Measurements from ENCODE around the gene UGT3A2.

The UGT3A2 gene

DNA sequence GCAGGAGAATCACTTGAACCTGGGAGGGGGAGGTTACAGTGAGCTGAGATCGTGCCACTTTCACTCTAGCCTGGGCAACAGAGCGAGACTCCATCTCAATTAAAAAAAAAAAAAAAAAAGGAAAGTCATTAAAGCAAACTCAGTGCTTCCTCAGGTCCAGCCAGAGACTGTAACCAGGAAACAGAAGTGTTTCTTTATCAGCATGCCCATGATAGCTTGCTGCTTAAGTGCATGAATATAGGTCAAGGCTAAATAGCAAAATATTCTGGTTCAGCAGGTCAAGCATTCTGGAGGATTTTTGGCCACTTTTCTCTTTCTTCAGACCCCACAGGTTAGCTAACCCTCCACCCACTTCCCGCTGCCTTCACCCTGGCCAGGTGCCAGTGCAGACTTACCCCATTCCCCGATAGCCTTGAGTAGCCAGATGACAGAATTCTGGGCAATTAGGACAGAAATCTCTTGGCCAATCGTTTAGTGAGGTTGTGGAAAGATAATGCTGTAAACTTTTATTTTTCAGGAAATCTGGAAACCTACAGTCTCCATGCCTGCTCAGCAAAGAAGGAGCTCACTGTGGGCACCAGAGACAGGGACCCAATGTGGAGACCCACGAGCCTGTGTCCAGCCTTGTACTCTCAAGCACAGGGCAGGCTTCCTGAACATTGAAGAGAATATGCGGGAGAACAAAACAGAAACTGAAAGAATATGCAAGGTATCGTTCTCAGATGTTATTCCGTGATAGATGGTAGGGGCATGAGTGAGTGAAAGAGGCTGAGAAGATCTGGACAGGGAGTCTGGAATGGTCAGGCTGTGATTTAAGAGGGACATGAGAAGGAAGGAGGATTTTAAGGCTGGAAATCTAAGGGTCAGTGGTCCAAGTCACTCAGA is 4.2 kb upstream of the UGT3A2 start:
- Histone ChIP-seq H3K9me3 (ENCODE audit: control insufficient read depth in 1 of 2, low read length in 2 of 2) (no peaks in the 10 kb centered on the region), H3K27ac (ENCODE audit: low read depth, low read length) (no peak overlapping the region), H3K4me3 (ENCODE audit: low read depth in 1 of 2, low read length in 2 of 2) (peak overlapping the region; percentile 47 to 68), H3K27me3 (ENCODE audit: control insufficient read depth in 1 of 2, insufficient read depth in 2 of 2, low read length in 2 of 2) (peaks cover 0 to 7% of the 10 kb centered on the region in 2 donors), H3K36me3 (ENCODE audit: control insufficient read depth in 1 of 2, insufficient read depth in 2 of 2, low read length in 2 of 2) (no peaks in the 10 kb centered on the region), H3K9ac (ENCODE audit: low read depth in 1 of 2, low read length in 2 of 2) (peak overlapping the region in 1 of 2 donors; percentile 38), H3K4me1 (ENCODE audit: control insufficient read depth in 1 of 2, insufficient read depth in 2 of 2, low read length in 2 of 2) (no peaks in the 10 kb centered on the region)

DNA sequence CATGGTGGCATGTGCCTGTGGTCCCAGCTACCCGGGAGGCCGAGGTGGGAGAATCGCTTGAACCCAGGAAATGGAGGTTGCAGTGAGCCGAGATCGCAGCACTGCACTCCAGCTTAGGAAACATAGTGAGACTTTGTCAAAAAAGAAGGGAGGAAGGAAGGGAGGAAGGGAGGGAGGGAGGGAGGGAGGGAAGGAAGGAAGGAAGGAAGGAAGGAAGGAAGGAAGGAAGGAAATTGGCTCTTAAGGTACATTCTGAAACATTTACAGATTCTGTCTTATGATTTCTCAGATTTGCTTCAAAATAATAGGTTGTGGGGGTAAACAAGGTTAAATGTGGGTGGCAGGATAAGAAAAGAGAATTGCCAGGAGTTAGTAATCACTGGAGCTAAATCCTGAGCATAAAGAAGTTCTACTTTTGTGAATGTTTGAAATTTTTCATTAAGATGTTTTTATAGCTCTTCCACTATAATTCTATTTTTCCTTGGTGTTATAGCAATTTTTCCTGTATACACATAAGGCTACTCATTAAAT is 2.1 kb upstream of the UGT3A2 start:
- Histone ChIP-seq H3K9ac (ENCODE audit: low read depth in 1 of 2, low read length in 2 of 2) (no peak overlapping the region), H3K27me3 (ENCODE audit: control insufficient read depth in 1 of 2, insufficient read depth in 2 of 2, low read length in 2 of 2) (peaks cover 9 to 11% of the 10 kb centered on the region in 2 donors), H3K4me3 (ENCODE audit: low read depth in 1 of 2, low read length in 2 of 2) (no peak overlapping the region), H3K9me3 (ENCODE audit: control insufficient read depth in 1 of 2, low read length in 2 of 2) (no peaks in the 10 kb centered on the region), H3K36me3 (ENCODE audit: control insufficient read depth in 1 of 2, insufficient read depth in 2 of 2, low read length in 2 of 2) (no peaks in the 10 kb centered on the region), H3K4me1 (ENCODE audit: control insufficient read depth in 1 of 2, insufficient read depth in 2 of 2, low read length in 2 of 2) (no peaks in the 10 kb centered on the region), H3K27ac (ENCODE audit: low read depth, low read length) (no peak overlapping the region)

DNA sequence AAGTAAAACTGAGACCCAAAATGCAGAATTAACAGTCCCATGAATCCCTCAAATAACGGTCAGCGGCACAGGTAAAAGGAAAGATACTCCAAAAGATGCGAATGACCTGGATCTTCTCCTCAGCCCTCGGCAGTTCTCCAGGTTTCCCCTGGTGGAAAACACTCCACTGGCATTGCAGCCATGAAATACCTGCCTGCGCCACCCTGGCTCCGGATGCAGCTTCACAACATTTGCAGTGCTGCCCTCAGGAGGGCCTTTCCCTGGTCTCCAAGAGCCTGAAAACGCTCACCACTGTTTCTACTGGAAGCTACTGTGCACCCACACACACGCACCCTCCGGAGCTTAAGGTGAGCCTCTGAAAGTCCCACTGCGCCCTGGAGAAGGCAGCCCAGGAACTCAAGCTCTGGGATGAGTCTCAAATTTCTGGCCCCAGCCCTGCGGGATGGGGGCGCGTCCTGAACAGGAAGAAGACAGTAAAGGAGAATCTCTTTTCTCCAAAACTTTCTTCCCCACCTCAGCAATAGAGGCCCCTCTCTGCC is 612 bp downstream of the UGT3A2 start:
- Histone ChIP-seq H3K9me3 (ENCODE audit: control insufficient read depth in 1 of 2, low read length in 2 of 2) (no peaks in the 10 kb centered on the region), H3K27me3 (ENCODE audit: control insufficient read depth in 1 of 2, insufficient read depth in 2 of 2, low read length in 2 of 2) (peaks cover 9 to 11% of the 10 kb centered on the region in 2 donors), H3K9ac (ENCODE audit: low read depth in 1 of 2, low read length in 2 of 2) (no peak overlapping the region), H3K4me3 (ENCODE audit: low read depth in 1 of 2, low read length in 2 of 2) (no peak overlapping the region), H3K36me3 (ENCODE audit: control insufficient read depth in 1 of 2, insufficient read depth in 2 of 2, low read length in 2 of 2) (no peaks in the 10 kb centered on the region), H3K4me1 (ENCODE audit: control insufficient read depth in 1 of 2, insufficient read depth in 2 of 2, low read length in 2 of 2) (no peaks in the 10 kb centered on the region), H3K27ac (ENCODE audit: low read depth, low read length) (no peak overlapping the region)

DNA sequence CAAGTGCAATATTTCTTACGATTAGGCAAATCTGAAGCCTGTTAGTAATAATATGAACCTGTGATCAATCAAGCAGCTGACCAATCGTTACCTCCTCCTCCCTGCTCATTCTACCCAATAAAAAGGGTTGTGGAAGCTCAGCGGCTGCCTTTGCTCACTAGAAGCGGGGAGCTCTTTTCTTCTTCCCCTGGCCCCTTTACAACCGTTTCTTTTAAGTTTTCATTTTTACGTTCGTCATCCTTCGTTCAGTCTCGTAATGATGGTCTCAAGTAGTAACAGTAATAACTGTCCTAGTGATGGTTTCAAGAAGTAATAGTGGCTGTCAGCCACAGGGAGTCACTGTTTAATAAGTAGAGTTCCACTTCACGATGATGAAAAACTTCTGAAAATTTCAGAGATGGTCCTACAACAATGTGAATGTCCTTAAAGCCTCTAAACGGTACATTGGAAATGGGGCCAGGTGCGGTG is 6.2 kb downstream of the UGT3A2 start:
- Histone ChIP-seq H3K27ac (ENCODE audit: low read depth, low read length) (no peak overlapping the region), H3K9ac (ENCODE audit: low read depth in 1 of 2, low read length in 2 of 2) (no peak overlapping the region), H3K4me3 (ENCODE audit: low read depth in 1 of 2, low read length in 2 of 2) (no peak overlapping the region), H3K36me3 (ENCODE audit: control insufficient read depth in 1 of 2, insufficient read depth in 2 of 2, low read length in 2 of 2) (no peaks in the 10 kb centered on the region), H3K4me1 (ENCODE audit: control insufficient read depth in 1 of 2, insufficient read depth in 2 of 2, low read length in 2 of 2) (no peaks in the 10 kb centered on the region), H3K9me3 (ENCODE audit: control insufficient read depth in 1 of 2, low read length in 2 of 2) (no peaks in the 10 kb centered on the region), H3K27me3 (ENCODE audit: control insufficient read depth in 1 of 2, insufficient read depth in 2 of 2, low read length in 2 of 2) (peaks cover 4 to 8% of the 10 kb centered on the region in 2 donors)

DNA sequence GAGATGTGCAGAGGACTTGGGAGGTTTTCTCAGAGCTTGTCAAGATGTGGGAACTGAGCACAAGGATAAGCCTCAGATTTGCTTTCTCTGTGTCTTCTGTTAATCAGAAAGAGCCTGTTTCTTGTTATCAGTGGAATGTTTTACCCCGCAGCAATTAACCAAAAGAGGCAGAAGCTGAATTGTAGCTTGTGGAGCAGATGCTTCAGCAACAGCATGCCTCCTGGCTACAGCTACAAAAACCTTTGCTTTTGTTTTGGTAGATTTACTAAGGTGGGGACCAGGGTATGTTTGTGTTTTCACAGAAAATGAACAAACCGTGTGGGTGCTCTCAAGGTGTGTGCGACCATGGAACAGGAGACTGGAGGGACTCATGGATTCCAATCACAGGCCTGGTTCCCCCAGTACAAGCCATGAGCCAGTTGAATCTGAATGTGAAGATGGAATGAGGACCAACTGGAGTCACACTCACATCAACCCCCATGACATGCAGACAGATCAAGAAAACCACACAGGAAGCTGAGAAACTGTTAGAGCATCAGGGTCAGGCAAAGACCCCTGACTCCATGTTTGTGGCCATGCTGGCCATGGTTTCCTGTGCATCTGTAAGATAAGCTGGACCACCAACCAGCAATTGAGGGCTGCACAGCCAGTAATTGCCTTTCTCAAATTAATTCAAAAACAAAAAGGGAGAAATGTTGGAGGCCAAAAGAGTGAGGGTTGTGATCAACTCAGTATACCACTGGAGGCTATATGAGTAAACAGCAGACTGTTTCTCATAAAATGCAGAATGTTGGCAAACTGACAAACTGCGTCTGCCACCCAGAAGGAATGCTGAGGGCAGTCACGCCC is 6.9 kb downstream of the UGT3A2 start:
- no peak overlapping the region for H3K9ac ChIP-seq (ENCODE audit: low read depth in 1 of 2, low read length in 2 of 2)
- H3K27me3 ChIP-seq (ENCODE audit: control insufficient read depth in 1 of 2, insufficient read depth in 2 of 2, low read length in 2 of 2): peaks cover 1 to 4% of the 10 kb centered on the region in 2 donors
- H3K36me3 ChIP-seq (ENCODE audit: control insufficient read depth in 1 of 2, insufficient read depth in 2 of 2, low read length in 2 of 2): no peaks in the 10 kb centered on the region
- H3K4me1 ChIP-seq (ENCODE audit: control insufficient read depth in 1 of 2, insufficient read depth in 2 of 2, low read length in 2 of 2): no peaks in the 10 kb centered on the region
- no peak overlapping the region for H3K27ac ChIP-seq (ENCODE audit: low read depth, low read length)
- no peak overlapping the region for H3K4me3 ChIP-seq (ENCODE audit: low read depth in 1 of 2, low read length in 2 of 2)
- no peaks in the 10 kb centered on the region for H3K9me3 ChIP-seq (ENCODE audit: control insufficient read depth in 1 of 2, low read length in 2 of 2)

DNA sequence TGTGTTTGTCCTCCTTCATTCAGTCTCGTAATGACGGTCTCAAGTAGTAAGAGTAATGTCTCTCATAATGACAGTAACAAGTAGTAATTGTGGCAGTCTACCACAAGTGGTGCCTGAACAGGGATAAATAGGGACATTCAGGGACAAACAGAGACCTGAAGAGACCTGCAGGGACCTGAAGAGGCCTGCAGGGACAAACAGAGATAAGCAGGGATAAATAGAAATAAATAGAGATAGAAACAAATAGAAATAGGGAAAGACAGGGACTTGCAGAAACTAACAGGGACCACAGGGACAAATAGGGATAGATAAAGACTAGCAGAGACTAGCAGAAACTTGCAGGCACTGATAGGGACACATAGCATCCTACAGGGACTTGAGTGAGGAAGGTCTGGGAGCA is 7.9 kb downstream of the UGT3A2 start:
- no peaks in the 10 kb centered on the region for H3K36me3 ChIP-seq (ENCODE audit: control insufficient read depth in 1 of 2, insufficient read depth in 2 of 2, low read length in 2 of 2)
- H3K27ac ChIP-seq (ENCODE audit: low read depth, low read length): no peak overlapping the region
- H3K4me1 ChIP-seq (ENCODE audit: control insufficient read depth in 1 of 2, insufficient read depth in 2 of 2, low read length in 2 of 2): no peaks in the 10 kb centered on the region
- H3K4me3 ChIP-seq (ENCODE audit: low read depth in 1 of 2, low read length in 2 of 2): no peak overlapping the region
- H3K9me3 ChIP-seq (ENCODE audit: control insufficient read depth in 1 of 2, low read length in 2 of 2): no peaks in the 10 kb centered on the region
- no peaks in the 10 kb centered on the region for H3K27me3 ChIP-seq (ENCODE audit: control insufficient read depth in 1 of 2, insufficient read depth in 2 of 2, low read length in 2 of 2)
- H3K9ac ChIP-seq (ENCODE audit: low read depth in 1 of 2, low read length in 2 of 2): no peak overlapping the region

DNA sequence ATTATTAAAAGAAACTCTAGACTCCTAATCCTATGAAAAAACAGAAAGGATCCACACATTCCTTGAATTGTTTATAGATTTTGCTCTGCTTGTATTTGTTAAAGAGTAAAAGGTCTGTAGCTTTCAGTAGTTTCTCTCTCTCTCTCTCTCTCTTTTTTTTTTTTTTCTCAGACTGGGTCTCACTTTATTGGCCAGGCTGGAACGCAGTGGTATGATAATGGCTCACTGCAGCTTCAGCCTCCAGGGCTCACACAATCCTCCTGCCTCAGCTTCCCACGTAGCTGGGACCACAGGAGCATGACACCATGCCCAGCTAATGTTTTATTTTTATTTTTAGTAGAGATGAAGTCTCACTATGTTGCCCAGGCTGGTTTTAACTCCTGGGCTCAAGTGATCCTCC is 9.3 kb downstream of the UGT3A2 start:
- H3K4me3 ChIP-seq (ENCODE audit: low read depth in 1 of 2, low read length in 2 of 2): no peak overlapping the region
- no peaks in the 10 kb centered on the region for H3K27me3 ChIP-seq (ENCODE audit: control insufficient read depth in 1 of 2, insufficient read depth in 2 of 2, low read length in 2 of 2)
- no peaks in the 10 kb centered on the region for H3K9me3 ChIP-seq (ENCODE audit: control insufficient read depth in 1 of 2, low read length in 2 of 2)
- H3K27ac ChIP-seq (ENCODE audit: low read depth, low read length): no peak overlapping the region
- no peaks in the 10 kb centered on the region for H3K36me3 ChIP-seq (ENCODE audit: control insufficient read depth in 1 of 2, insufficient read depth in 2 of 2, low read length in 2 of 2)
- H3K9ac ChIP-seq (ENCODE audit: low read depth in 1 of 2, low read length in 2 of 2): no peak overlapping the region
- H3K4me1 ChIP-seq (ENCODE audit: control insufficient read depth in 1 of 2, insufficient read depth in 2 of 2, low read length in 2 of 2): no peaks in the 10 kb centered on the region

DNA sequence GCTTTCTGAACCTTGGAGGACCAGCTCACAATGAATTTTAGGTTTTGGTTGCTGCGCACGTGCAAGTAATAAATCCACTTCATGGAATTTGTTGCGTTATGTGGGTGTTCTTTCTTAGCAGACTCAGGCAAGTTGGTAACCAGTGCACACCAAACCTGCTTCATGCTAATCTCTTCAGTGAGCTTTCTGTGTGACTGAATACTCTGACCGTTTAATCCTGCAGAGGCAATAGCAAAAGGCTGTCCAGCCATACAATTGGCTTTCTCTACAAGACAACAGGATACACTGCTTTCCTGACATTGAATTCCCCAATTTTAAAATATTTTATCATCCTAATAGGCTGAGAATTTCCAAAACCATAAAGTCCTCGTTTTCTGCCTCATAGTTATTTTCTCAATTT is 10.3 kb downstream of the UGT3A2 start:
- Histone ChIP-seq H3K27me3 (ENCODE audit: control insufficient read depth in 1 of 2, insufficient read depth in 2 of 2, low read length in 2 of 2) (no peaks in the 10 kb centered on the region), H3K4me1 (ENCODE audit: control insufficient read depth in 1 of 2, insufficient read depth in 2 of 2, low read length in 2 of 2) (no peaks in the 10 kb centered on the region), H3K4me3 (ENCODE audit: low read depth in 1 of 2, low read length in 2 of 2) (no peak overlapping the region), H3K27ac (ENCODE audit: low read depth, low read length) (no peak overlapping the region), H3K36me3 (ENCODE audit: control insufficient read depth in 1 of 2, insufficient read depth in 2 of 2, low read length in 2 of 2) (no peaks in the 10 kb centered on the region), H3K9me3 (ENCODE audit: control insufficient read depth in 1 of 2, low read length in 2 of 2) (no peaks in the 10 kb centered on the region), H3K9ac (ENCODE audit: low read depth in 1 of 2, low read length in 2 of 2) (no peak overlapping the region)

DNA sequence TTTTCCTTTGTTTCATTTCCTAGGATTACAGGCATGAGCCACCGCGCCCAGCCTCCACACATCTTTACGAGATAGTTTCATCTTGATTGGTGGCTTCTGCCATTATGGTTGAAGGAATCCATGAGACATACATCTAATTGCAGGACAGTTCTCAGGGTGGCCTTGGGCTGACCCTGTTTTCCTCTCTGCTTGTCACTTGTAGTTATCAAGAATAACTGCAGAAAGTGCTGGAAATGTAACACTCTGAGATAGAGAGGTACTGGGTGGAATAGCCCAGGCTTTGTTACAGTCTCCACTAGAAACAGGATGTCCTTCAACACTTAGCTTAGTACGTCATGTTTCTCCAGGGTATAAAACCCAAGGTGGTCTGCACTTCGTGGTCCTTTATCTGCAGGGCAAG is 10.7 kb downstream of the UGT3A2 start:
- Histone ChIP-seq H3K4me1 (ENCODE audit: control insufficient read depth in 1 of 2, insufficient read depth in 2 of 2, low read length in 2 of 2) (no peaks in the 10 kb centered on the region), H3K36me3 (ENCODE audit: control insufficient read depth in 1 of 2, insufficient read depth in 2 of 2, low read length in 2 of 2) (no peaks in the 10 kb centered on the region), H3K27me3 (ENCODE audit: control insufficient read depth in 1 of 2, insufficient read depth in 2 of 2, low read length in 2 of 2) (no peaks in the 10 kb centered on the region), H3K9me3 (ENCODE audit: control insufficient read depth in 1 of 2, low read length in 2 of 2) (no peaks in the 10 kb centered on the region), H3K27ac (ENCODE audit: low read depth, low read length) (no peak overlapping the region), H3K9ac (ENCODE audit: low read depth in 1 of 2, low read length in 2 of 2) (no peak overlapping the region), H3K4me3 (ENCODE audit: low read depth in 1 of 2, low read length in 2 of 2) (no peak overlapping the region)

DNA sequence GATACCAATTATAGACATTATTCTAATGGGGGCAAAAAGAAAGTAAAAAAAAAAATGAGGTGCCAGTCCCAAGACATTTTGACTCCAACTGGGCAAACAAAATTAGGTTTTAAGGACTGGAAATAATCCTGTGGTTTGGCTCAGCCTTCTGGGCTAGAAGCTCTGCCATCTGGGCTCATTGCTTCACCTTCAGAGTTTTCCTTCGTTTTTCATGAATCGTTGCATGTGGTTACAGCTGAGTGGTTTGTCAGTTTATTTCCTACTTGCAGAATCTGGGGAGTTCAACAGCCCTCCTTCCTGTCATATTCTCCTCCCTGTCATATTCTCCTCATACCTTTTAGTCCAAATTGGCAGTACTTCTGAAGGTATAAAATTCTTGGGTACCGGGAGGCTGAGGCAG is 12.0 kb downstream of the UGT3A2 start:
- Histone ChIP-seq H3K36me3 (ENCODE audit: control insufficient read depth in 1 of 2, insufficient read depth in 2 of 2, low read length in 2 of 2) (no peaks in the 10 kb centered on the region), H3K4me1 (ENCODE audit: control insufficient read depth in 1 of 2, insufficient read depth in 2 of 2, low read length in 2 of 2) (no peaks in the 10 kb centered on the region), H3K9me3 (ENCODE audit: control insufficient read depth in 1 of 2, low read length in 2 of 2) (no peaks in the 10 kb centered on the region), H3K9ac (ENCODE audit: low read depth in 1 of 2, low read length in 2 of 2) (no peak overlapping the region), H3K27ac (ENCODE audit: low read depth, low read length) (no peak overlapping the region), H3K4me3 (ENCODE audit: low read depth in 1 of 2, low read length in 2 of 2) (no peak overlapping the region), H3K27me3 (ENCODE audit: control insufficient read depth in 1 of 2, insufficient read depth in 2 of 2, low read length in 2 of 2) (no peaks in the 10 kb centered on the region)
